A673 (cell line): ENCODE data around the gene SLC25A19. TPM values are rescaled to one million over a fixed set of nuclear protein-coding genes. Genes with fewer than 3 reads are reported as not detected.

Experiments used
- BruUV-seq: library from RNA; stranded (reverse); fragments of 400-500 nt; replicated peaks from 2 replicates; lab custom pipeline; 2021; lab: Mats Ljungman, UMichigan
- CTCF ChIA-PET: fragments of 300-600 bp; sonication (Branson Sonifier 250); formaldehyde crosslinking; loops from one replicate; lab custom pipeline; 2022; ENCODE audit warnings: antibody characterized with exemption; lab: Charles Lee
- POLR2A ChIA-PET: fragments of 300-600 bp; sonication (Branson Sonifier 250); formaldehyde crosslinking; loops from one replicate; lab custom pipeline; 2022; ENCODE audit warnings: antibody characterized with exemption; ENCODE audit not compliant: low non-redundant PET; lab: Charles Lee
- DNase-seq: peaks from one replicate; pipeline ENCODE4 v3.0.0-alpha.2; 2015; ENCODE audit warnings: low spot score
- H3K27ac ChIP-seq: fragments of 200-600 bp; sonication (generic); 2 replicates; pipeline ENCODE4 v1.5.1; 2016; ENCODE audit warnings: mixed run types, low read depth, mild to moderate bottlenecking, mixed read lengths, antibody characterized with exemption, low read length; ENCODE audit not compliant: poor library complexity, severe bottlenecking
- H3K27me3 ChIP-seq: fragments of 200-600 bp; sonication (generic); replicated peaks from 2 replicates; pipeline ENCODE4 v1.6.1; 2017; ENCODE audit warnings: mixed run types, low read depth, mild to moderate bottlenecking, mixed read lengths, antibody characterized with exemption, low read length; ENCODE audit not compliant: insufficient read depth, poor library complexity
- H3K36me3 ChIP-seq: fragments of 200-600 bp; sonication (generic); 2 replicates; pipeline ENCODE4 v1.6.1; 2016; ENCODE audit warnings: mixed run types, mild to moderate bottlenecking, mixed read lengths, antibody characterized with exemption, low read length; ENCODE audit not compliant: insufficient read depth, poor library complexity, severe bottlenecking
- H3K4me1 ChIP-seq: fragments of 200-600 bp; sonication (generic); 2 replicates; pipeline ENCODE4 v1.6.1; 2017; ENCODE audit warnings: mixed run types, mild to moderate bottlenecking, mixed read lengths, antibody characterized with exemption, low read length; ENCODE audit not compliant: insufficient read depth, poor library complexity, severe bottlenecking
- H3K4me3 ChIP-seq: fragments of 200-600 bp; sonication (generic); 2 replicates; pipeline ENCODE4 v1.5.1; 2016; ENCODE audit warnings: low read depth, mixed run types, mild to moderate bottlenecking, mixed read lengths, low read length; ENCODE audit not compliant: poor library complexity, severe bottlenecking
- H3K9me3 ChIP-seq: fragments of 200-600 bp; sonication (generic); 2 replicates; pipeline ENCODE4 v1.6.1; 2016; ENCODE audit warnings: mixed run types, low read depth, mild to moderate bottlenecking, mixed read lengths, antibody characterized with exemption, low read length; ENCODE audit not compliant: poor library complexity, severe bottlenecking
- EZH2 ChIP-seq: fragments of 200-600 bp; sonication (generic); IDR thresholded peaks from 2 replicates; pipeline ENCODE4 v1.6.1; 2017; ENCODE audit warnings: borderline replicate concordance, low read depth, mild to moderate bottlenecking, mixed read lengths, antibody characterized with exemption, low read length; ENCODE audit not compliant: poor library complexity, severe bottlenecking
- intact Hi-C: fragments of 100-400 bp; cut with micrococcal nuclease; formaldehyde crosslinking; loops from one replicate; pipeline ENCODE4 v1.10.0; 2022; ENCODE audit not compliant: unreplicated experiment
- total RNA-seq: library from RNA; stranded (reverse); gene quantifications from 2 replicates; pipeline ENCODE4 v1.2.3, GENCODE V29; 2021
- TF ChIP-seq, protein P1 (sequence below): fragments of 300-800, 200-600 bp; sonication (generic); conservative IDR thresholded peaks from 2 replicates; pipeline ENCODE4 v1.5.1; 2017; ENCODE audit warnings: low read depth, mild to moderate bottlenecking, antibody characterized with exemption, low read length, moderate library complexity, mixed read lengths

SLC25A19 gene
- total RNA-seq, 1 experiment from 2014 or later: 45.0 TPM

DNA sequence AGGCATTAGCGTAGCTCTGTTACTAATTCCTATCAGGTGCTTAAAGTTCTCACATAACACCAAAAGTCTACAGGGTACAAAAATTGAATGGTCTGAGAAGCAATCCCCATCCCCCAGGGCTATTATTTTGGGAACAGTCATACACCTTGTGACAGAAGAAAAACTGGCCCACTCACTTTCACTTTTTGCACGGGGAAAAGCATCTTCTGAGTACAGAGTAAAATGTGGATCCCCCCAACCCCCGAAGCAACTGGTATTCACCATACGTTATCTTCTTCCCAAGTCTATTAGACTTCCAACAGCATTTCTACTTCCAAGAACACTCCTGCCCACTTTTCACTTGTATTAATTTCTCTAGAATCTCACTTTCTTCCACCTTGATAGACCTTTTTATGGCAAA is 39.7 kb downstream of the SLC25A19 start:
- Histone ChIP-seq H3K27me3 (no peaks in the 10 kb centered on the region), H3K36me3 (peaks cover 14% of the 10 kb centered on the region), H3K27ac (peak overlapping the region; percentile 14), H3K4me3 (no peak overlapping the region), H3K9me3 (no peaks in the 10 kb centered on the region), H3K4me1 (peaks cover 4% of the 10 kb centered on the region)
- intact Hi-C loops: no loop called here
- ChIA-PET POLR2A (no interaction called here), CTCF (interaction anchor here (0.6 to 1.3 kb wide), 2 partner anchors 9 to 290 kb away, joined by 4 to 6 read pairs; no protein-coding TSS in a partner anchor)
- TF ChIP-seq EZH2: no peak
- TF ChIP-seq, protein P1, sequence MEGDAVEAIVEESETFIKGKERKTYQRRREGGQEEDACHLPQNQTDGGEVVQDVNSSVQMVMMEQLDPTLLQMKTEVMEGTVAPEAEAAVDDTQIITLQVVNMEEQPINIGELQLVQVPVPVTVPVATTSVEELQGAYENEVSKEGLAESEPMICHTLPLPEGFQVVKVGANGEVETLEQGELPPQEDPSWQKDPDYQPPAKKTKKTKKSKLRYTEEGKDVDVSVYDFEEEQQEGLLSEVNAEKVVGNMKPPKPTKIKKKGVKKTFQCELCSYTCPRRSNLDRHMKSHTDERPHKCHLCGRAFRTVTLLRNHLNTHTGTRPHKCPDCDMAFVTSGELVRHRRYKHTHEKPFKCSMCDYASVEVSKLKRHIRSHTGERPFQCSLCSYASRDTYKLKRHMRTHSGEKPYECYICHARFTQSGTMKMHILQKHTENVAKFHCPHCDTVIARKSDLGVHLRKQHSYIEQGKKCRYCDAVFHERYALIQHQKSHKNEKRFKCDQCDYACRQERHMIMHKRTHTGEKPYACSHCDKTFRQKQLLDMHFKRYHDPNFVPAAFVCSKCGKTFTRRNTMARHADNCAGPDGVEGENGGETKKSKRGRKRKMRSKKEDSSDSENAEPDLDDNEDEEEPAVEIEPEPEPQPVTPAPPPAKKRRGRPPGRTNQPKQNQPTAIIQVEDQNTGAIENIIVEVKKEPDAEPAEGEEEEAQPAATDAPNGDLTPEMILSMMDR: no peak
- no peak for DNase-seq
- BruUV-seq: no TSS peak

DNA sequence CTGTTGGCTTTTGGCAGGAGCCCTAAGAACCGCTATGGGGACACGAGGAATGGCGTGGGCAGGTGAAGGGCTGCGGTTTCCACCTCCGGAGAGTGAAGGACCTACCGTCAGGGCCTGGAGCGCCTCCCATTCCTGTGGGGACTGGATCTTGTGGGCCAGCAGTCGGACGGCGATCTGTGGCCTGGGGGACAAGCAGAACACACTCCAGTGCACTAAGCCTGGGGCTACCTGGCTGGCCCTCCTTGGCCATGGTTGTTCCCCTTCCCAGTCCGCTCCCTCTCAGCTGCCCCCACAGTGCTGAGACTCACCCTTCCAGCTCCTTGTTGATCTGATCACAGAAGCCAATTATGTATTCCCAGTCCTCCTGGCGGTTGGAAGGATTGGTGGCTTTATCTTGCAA is 42.8 kb downstream of the SLC25A19 start:
- Histone ChIP-seq H3K27ac (no peak overlapping the region), H3K4me3 (no peak overlapping the region), H3K36me3 (peaks cover 45% of the 10 kb centered on the region), H3K27me3 (no peaks in the 10 kb centered on the region), H3K9me3 (no peaks in the 10 kb centered on the region), H3K4me1 (peaks cover 4% of the 10 kb centered on the region)
- DNase-seq: no peak
- BruUV-seq: no TSS peak
- POLR2A ChIA-PET: no interaction called here
- intact Hi-C loops: no loop called here
- CTCF ChIA-PET: interaction anchor here (0.5 kb wide), 1 partner anchor 17 kb away, joined by 7 read pairs; no protein-coding TSS in a partner anchor
- TF ChIP-seq, protein P1: no peak
- TF ChIP-seq EZH2: no peak

DNA sequence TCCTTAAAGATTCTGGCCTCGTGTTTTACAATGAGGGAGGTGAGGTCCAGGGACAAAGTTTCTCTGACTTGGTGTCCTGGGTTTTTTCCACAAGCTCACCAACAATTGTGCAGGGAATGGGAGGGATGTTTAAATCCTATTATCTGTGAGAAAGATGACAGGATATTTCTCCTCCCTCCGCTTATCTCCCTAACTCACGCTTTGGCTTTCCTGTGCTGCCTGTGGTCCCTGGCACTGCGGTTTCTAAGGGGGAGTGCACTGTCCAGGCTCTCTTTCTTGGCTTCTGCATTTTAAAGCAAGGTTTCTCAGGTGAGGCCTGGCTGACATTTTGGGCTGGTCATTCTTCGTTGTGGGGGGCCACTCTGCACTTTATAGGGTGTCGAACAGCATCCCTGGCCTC is 44.2 kb downstream of the SLC25A19 start:
- H3K36me3 ChIP-seq: peaks cover 57% of the 10 kb centered on the region
- intact Hi-C loops: no loop called here
- no TSS peak for BruUV-seq
- ChIA-PET CTCF (no interaction called here), POLR2A (no interaction called here)
- no peak for TF ChIP-seq EZH2
- H3K27me3 ChIP-seq: no peaks in the 10 kb centered on the region
- DNase-seq: no peak
- no peak overlapping the region for H3K4me3 ChIP-seq
- H3K27ac ChIP-seq: no peak overlapping the region
- H3K9me3 ChIP-seq: no peaks in the 10 kb centered on the region
- H3K4me1 ChIP-seq: peaks cover 8% of the 10 kb centered on the region

DNA sequence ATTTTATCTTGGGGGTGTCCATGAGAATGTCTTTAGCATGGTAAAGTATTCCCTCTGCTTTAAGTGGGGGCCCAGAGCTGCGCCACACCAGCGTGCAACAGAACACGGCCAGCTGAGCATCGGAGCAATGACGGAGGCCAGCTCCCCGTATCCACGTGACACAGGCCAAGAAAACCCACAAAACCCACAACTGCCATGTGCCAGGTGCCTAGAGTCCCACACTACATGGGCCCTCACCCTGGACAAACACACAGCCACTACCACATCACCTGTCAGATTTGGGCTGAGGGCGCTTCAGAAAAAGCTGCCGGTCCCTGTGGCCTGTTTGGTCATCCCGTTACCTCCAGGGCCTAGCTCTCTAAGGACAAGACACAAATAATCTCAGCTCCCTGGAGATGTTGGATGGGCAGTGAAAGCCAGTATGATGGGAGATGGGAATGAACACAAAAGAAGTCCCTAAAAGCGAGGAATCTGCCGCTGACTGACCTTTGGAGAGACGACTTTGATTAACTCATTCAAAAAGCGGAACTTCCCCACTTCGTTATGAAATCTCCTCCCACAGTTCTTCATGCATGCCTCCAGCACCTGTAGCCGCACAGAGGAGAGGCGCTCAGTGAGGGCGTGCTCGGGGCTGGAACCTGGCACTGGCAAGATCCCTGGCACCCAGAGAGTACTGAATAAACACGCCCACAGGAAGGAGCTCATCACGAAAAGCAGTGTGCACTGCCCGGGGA is 44.9 kb downstream of the SLC25A19 start:
- Histone ChIP-seq H3K36me3 (peaks cover 63% of the 10 kb centered on the region), H3K27ac (no peak overlapping the region), H3K4me1 (peaks cover 6% of the 10 kb centered on the region), H3K9me3 (no peaks in the 10 kb centered on the region), H3K4me3 (no peak overlapping the region), H3K27me3 (no peaks in the 10 kb centered on the region)
- CTCF ChIA-PET: no interaction called here
- no peak for TF ChIP-seq EZH2
- TF ChIP-seq, protein P1: no peak
- no TSS peak for BruUV-seq
- intact Hi-C loops: no loop called here
- DNase-seq: no peak
- POLR2A ChIA-PET: no interaction called here
